Trophoblast cell (in vitro differentiated cells and primary cell): ENCODE data around the gene CHD6.

Experiments used
- DNase-seq, 2 donors: peaks; one replicate each; pipeline ENCODE4 v3.0.0-alpha.2; 2016
- H2AFZ ChIP-seq: 2 replicates; pipeline ENCODE4 v1.6.1; 2013; ENCODE audit warnings: low read length, moderate library complexity, mild to moderate bottlenecking; ENCODE audit not compliant: insufficient read depth, poor library complexity
- H2AK5ac ChIP-seq: 2 replicates; pipeline ENCODE4 v1.6.1; 2013; ENCODE audit warnings: mild to moderate bottlenecking, low read length
- H2BK120ac ChIP-seq: 2 replicates; pipeline ENCODE4 v1.6.1; 2013; ENCODE audit warnings: low read length, mild to moderate bottlenecking, moderate library complexity; ENCODE audit not compliant: insufficient read depth, poor library complexity
- H2BK12ac ChIP-seq: 2 replicates; pipeline ENCODE4 v1.6.1; 2013; ENCODE audit warnings: mild to moderate bottlenecking, low read length, moderate library complexity
- H2BK5ac ChIP-seq: 2 replicates; pipeline ENCODE4 v1.6.1; 2013; ENCODE audit warnings: low read length, low read depth, moderate library complexity, mild to moderate bottlenecking; ENCODE audit not compliant: poor library complexity
- H3K14ac ChIP-seq: 2 replicates; pipeline ENCODE4 v1.6.1; 2013; ENCODE audit warnings: mild to moderate bottlenecking, low read length
- H3K18ac ChIP-seq: 2 replicates; pipeline ENCODE4 v1.6.1; 2013; ENCODE audit warnings: mild to moderate bottlenecking, low read length
- H3K23ac ChIP-seq: 2 replicates; pipeline ENCODE4 v1.6.1; 2013; ENCODE audit warnings: low read length
- H3K27ac ChIP-seq: 2 replicates; pipeline ENCODE4 v1.5.1; 2013; ENCODE audit warnings: low read depth, mild to moderate bottlenecking, inconsistent platforms, low read length, moderate library complexity
- H3K27me3 ChIP-seq: 2 replicates; pipeline ENCODE4 v1.6.1; 2013; ENCODE audit warnings: inconsistent platforms, mild to moderate bottlenecking, low read length, moderate library complexity; ENCODE audit not compliant: insufficient read depth
- H3K36me3 ChIP-seq, 2 experiments: 1 replicate in 1 of 2; 2 replicates in 1 of 2; pipeline ENCODE4 v1.6.1; 2013; ENCODE audit warnings: low read length in 2 of 2, mild to moderate bottlenecking in 2 of 2, moderate library complexity in 1 of 2; ENCODE audit not compliant: insufficient read depth in 2 of 2, control insufficient read depth in 1 of 2
- H3K4ac ChIP-seq: 2 replicates; pipeline ENCODE4 v1.6.1; 2013; ENCODE audit warnings: low read depth, mild to moderate bottlenecking, low read length, moderate library complexity
- H3K4me1 ChIP-seq, 2 experiments: 1 replicate in 1 of 2; 2 replicates in 1 of 2; pipeline ENCODE4 v1.6.1; 2013; ENCODE audit warnings: low read length in 2 of 2, mild to moderate bottlenecking in 2 of 2, moderate library complexity in 1 of 2; ENCODE audit not compliant: insufficient read depth in 2 of 2, control insufficient read depth in 1 of 2
- H3K4me2 ChIP-seq: 2 replicates; pipeline ENCODE4 v1.6.1; 2013; ENCODE audit warnings: inconsistent platforms, mild to moderate bottlenecking, low read length, moderate library complexity
- H3K4me3 ChIP-seq: 2 replicates; pipeline ENCODE4 v1.5.1; 2013; ENCODE audit warnings: mild to moderate bottlenecking, low read depth, low read length, inconsistent platforms
- H3K79me1 ChIP-seq: one replicate; pipeline ENCODE4 v1.6.1; 2013; ENCODE audit warnings: low read length
- H3K79me2 ChIP-seq: 2 replicates; pipeline ENCODE4 v1.6.1; 2013; ENCODE audit warnings: low read length, mild to moderate bottlenecking; ENCODE audit not compliant: control insufficient read depth, insufficient read depth, poor library complexity
- H3K9ac ChIP-seq: 2 replicates; pipeline ENCODE4 v1.6.1; 2013; ENCODE audit warnings: mild to moderate bottlenecking, low read length
- H3K9me3 ChIP-seq: 2 replicates; pipeline ENCODE4 v1.6.1; 2013; ENCODE audit warnings: low read depth, mild to moderate bottlenecking, control low read depth, inconsistent platforms, low read length; ENCODE audit not compliant: insufficient read depth
- H4K12ac ChIP-seq: 2 replicates; pipeline ENCODE4 v1.6.1; 2013; ENCODE audit warnings: low read depth, mild to moderate bottlenecking, low read length, moderate library complexity
- H4K8ac ChIP-seq: 2 replicates; pipeline ENCODE4 v1.6.1; 2013; ENCODE audit warnings: low read depth, mild to moderate bottlenecking, low read length, moderate library complexity
- H4K91ac ChIP-seq: one replicate; pipeline ENCODE4 v1.6.1; 2013; ENCODE audit warnings: low read depth, mild to moderate bottlenecking, low read length, moderate library complexity
- WGBS: extraction: QIAGEN DNeasy Blood & Tissue Kit; methylation state at CpG from one replicate; pipeline ENCODE4 v1.1.7; 2013; ENCODE audit warnings: missing lambda C conversion rate; ENCODE audit not compliant: insufficient read length, insufficient coverage; ENCODE audit errors: extremely low coverage; 5-methylcytosine and 5-hydroxymethylcytosine counted together

Gene CHD6

GRCh38 chr20:41476446-41476845, 141.7 kb downstream of the CHD6 start:
- Histone ChIP-seq H3K79me2 (no peaks in the 10 kb centered on the region), H4K12ac (no peak overlapping the region), H3K27ac (no peak overlapping the region), H3K4me3 (no peak overlapping the region), H3K9me3 (no peaks in the 10 kb centered on the region), H3K27me3 (no peaks in the 10 kb centered on the region), H3K79me1 (no peaks in the 10 kb centered on the region), H3K14ac (no peak overlapping the region), H2BK5ac (no peak overlapping the region), H3K4me1 (no peaks in the 10 kb centered on the region), H3K4me2 (no peak overlapping the region), H4K91ac (no peak overlapping the region), H2BK120ac (no peak overlapping the region), H2AFZ (no peak overlapping the region), H2AK5ac (no peak overlapping the region), H3K23ac (no peak overlapping the region), H3K36me3 (peaks cover 7 to 8% of the 10 kb centered on the region in 2 experiments), H3K18ac (no peak overlapping the region), H2BK12ac (no peak overlapping the region), H3K9ac (no peak overlapping the region), H4K8ac (no peak overlapping the region), H3K4ac (no peak overlapping the region)
- no CpG with 5 or more reads among the region's 1 CpG for WGBS
- DNase-seq: no peak

GRCh38 chr20:41476013-41476441, 142.2 kb downstream of the CHD6 start:
- Histone ChIP-seq H3K4ac (no peak overlapping the region), H2BK120ac (no peak overlapping the region), H3K27me3 (no peaks in the 10 kb centered on the region), H4K8ac (no peak overlapping the region), H3K4me3 (no peak overlapping the region), H2BK5ac (no peak overlapping the region), H4K91ac (no peak overlapping the region), H3K36me3 (peaks cover 7 to 8% of the 10 kb centered on the region in 2 experiments), H4K12ac (no peak overlapping the region), H3K14ac (no peak overlapping the region), H3K18ac (no peak overlapping the region), H3K9me3 (no peaks in the 10 kb centered on the region), H2BK12ac (no peak overlapping the region), H3K4me2 (no peak overlapping the region), H3K23ac (no peak overlapping the region), H2AFZ (no peak overlapping the region), H3K4me1 (no peaks in the 10 kb centered on the region), H3K9ac (no peak overlapping the region), H3K79me1 (no peaks in the 10 kb centered on the region), H3K79me2 (no peaks in the 10 kb centered on the region), H2AK5ac (no peak overlapping the region), H3K27ac (no peak overlapping the region)
- no peak for DNase-seq

- no peak overlapping the region for H3K4ac ChIP-seq
- H3K27ac ChIP-seq: no peak overlapping the region
- no peak overlapping the region for H2BK5ac ChIP-seq
- H4K12ac ChIP-seq: no peak overlapping the region
- H3K79me2 ChIP-seq: no peaks in the 10 kb centered on the region
- no peak overlapping the region for H2BK120ac ChIP-seq
- H3K14ac ChIP-seq: no peak overlapping the region
- no peak overlapping the region for H2AK5ac ChIP-seq
- no CpG with 5 or more reads among the region's 1 CpG for WGBS
- no peak for DNase-seq
- H3K36me3 ChIP-seq: peaks cover 7 to 8% of the 10 kb centered on the region in 2 experiments
- H3K18ac ChIP-seq: no peak overlapping the region
- no peaks in the 10 kb centered on the region for H3K27me3 ChIP-seq
- no peak overlapping the region for H2BK12ac ChIP-seq
- no peak overlapping the region for H3K4me3 ChIP-seq
- H4K8ac ChIP-seq: no peak overlapping the region
- H2AFZ ChIP-seq: no peak overlapping the region
- H4K91ac ChIP-seq: no peak overlapping the region
- no peak overlapping the region for H3K9ac ChIP-seq
- no peak overlapping the region for H3K23ac ChIP-seq
- no peaks in the 10 kb centered on the region for H3K79me1 ChIP-seq
- H3K9me3 ChIP-seq: no peaks in the 10 kb centered on the region
- H3K4me1 ChIP-seq: peaks cover 0 to 2% of the 10 kb centered on the region in 2 experiments
- H3K4me2 ChIP-seq: no peak overlapping the region
These were observed 142.7 kb downstream of the CHD6 start for GRCh38 chr20:41475503-41475902.

- H3K23ac ChIP-seq: peak overlapping the region; percentile 94
These were observed 147.6 kb downstream of the CHD6 start for GRCh38 chr20:41470362-41471095.

More at GRCh38 chr20:41470362-41471095, 147.6 kb downstream of the CHD6 start:
- H3K14ac ChIP-seq: no peak overlapping the region
- H2BK120ac ChIP-seq: no peak overlapping the region
- peaks cover 13 to 15% of the 10 kb centered on the region in 2 experiments for H3K36me3 ChIP-seq
- H2BK12ac ChIP-seq: no peak overlapping the region
- H4K12ac ChIP-seq: no peak overlapping the region
- H3K4me1 ChIP-seq: peaks cover 0 to 2% of the 10 kb centered on the region in 2 experiments
- no peaks in the 10 kb centered on the region for H3K79me2 ChIP-seq
- no peaks in the 10 kb centered on the region for H3K27me3 ChIP-seq
- H3K18ac ChIP-seq: no peak overlapping the region
- no peak overlapping the region for H2AFZ ChIP-seq
- peak; percentile 84 to 91 for DNase-seq
- H3K9ac ChIP-seq: no peak overlapping the region
- H2BK5ac ChIP-seq: no peak overlapping the region
- no peak overlapping the region for H4K8ac ChIP-seq
- H3K4ac ChIP-seq: no peak overlapping the region
- WGBS: no CpG with 5 or more reads among the region's 7 CpGs
- H3K9me3 ChIP-seq: no peaks in the 10 kb centered on the region
- H3K4me3 ChIP-seq: no peak overlapping the region
- H4K91ac ChIP-seq: no peak overlapping the region
- H3K79me1 ChIP-seq: no peaks in the 10 kb centered on the region
- H3K27ac ChIP-seq: no peak overlapping the region
- H3K4me2 ChIP-seq: no peak overlapping the region
- H2AK5ac ChIP-seq: no peak overlapping the region
